ENCODE results near the gene PAX7. TPM values are rescaled to one million over a fixed set of nuclear protein-coding genes. Genes with fewer than 3 reads are reported as not detected.

The PAX7 gene
- total and polyA plus RNA-seq, 2 experiments from 2014 or later, result 0.03 TPM; not detected in 1

GRCh38 chr1:18784482-18784831, 153.8 kb downstream of the PAX7 start:
- no peak for TF ChIP-seq ZNF114 (CRISPR knock-in tag; IDR thresholded peaks at IDR 0.05)
- no peak for TF ChIP-seq CREB1 (CRISPR knock-in tag; IDR thresholded peaks at IDR 0.05; ENCODE audit: low read depth)
- TF ChIP-seq POLR2AphosphoS5 (IDR thresholded peaks at IDR 0.05; ENCODE audit: low read depth), result no peak
- no peak for TF ChIP-seq ETS1 (IDR thresholded peaks at IDR 0.05)
- no peak for TF ChIP-seq CTCF (conservative IDR thresholded peaks at IDR 0.05; ENCODE audit: low read depth in 2 of 2)
- TF ChIP-seq ZNF462 (CRISPR knock-in tag; IDR thresholded peaks at IDR 0.05), result no peak
- no peak for TF ChIP-seq REST (IDR thresholded peaks at IDR 0.05; ENCODE audit: unreplicated experiment)
- no peak for TF ChIP-seq JUNB (IDR thresholded peaks at IDR 0.05; ENCODE audit: unreplicated experiment)
- peaks cover 26% of the 10 kb centered on the region for H3K27me3 Mint-ChIP-seq (ENCODE audit: insufficient read depth, low read depth, poor library complexity)
- Histone ChIP-seq H3K4me3 (peak overlapping the region; percentile 69), H2AFZ (peak overlapping the region; percentile 95), H3K9me2 (ENCODE audit: insufficient read depth) (no peaks in the 10 kb centered on the region), H3K27ac (ENCODE audit: low read depth) (no peak overlapping the region), H3K27me3 (ENCODE audit: insufficient read depth) (peaks cover 10% of the 10 kb centered on the region), H3K4me2 (peak overlapping the region; percentile 90), H3F3A (replicated peaks; ENCODE audit: low read depth) (no peaks in the 10 kb centered on the region; the same call in 1 of the 2 replicates), H3K36me3 (ENCODE audit: insufficient read depth) (no peaks in the 10 kb centered on the region), H3K79me2 (replicated peaks; ENCODE audit: insufficient read depth) (no peaks in the 10 kb centered on the region), H4K20me1 (replicated peaks; ENCODE audit: insufficient read depth) (no peaks in the 10 kb centered on the region), H3K4me1 (ENCODE audit: insufficient read depth) (peaks cover 15% of the 10 kb centered on the region)
- no peaks in the 10 kb centered on the region; the same call in 2 of the 3 replicates for H3K9me3 Mint-ChIP-seq
- peaks cover 24% of the 10 kb centered on the region for H3K4me1 Mint-ChIP-seq
- DNase-seq (ENCODE audit: low spot score), result peak; percentile 24
- ATAC-seq, result peak; percentile 69
- no peak overlapping the region for H3K27ac Mint-ChIP-seq
- H3K4me3 Mint-ChIP-seq, result peak overlapping the region; percentile 79
- no peaks in the 10 kb centered on the region for H3K36me3 Mint-ChIP-seq (ENCODE audit: low read depth)
